ENCODE results near the gene LMCD1.

GRCh38 chr3:8563597-8563996 lies 62.0 kb downstream of the LMCD1 start:
- TF ChIP-seq POLR2AphosphoS5 (IDR thresholded peaks at IDR 0.05; ENCODE audit: borderline replicate concordance, low read depth, low read length) (no peak), EZH2 (IDR thresholded peaks at IDR 0.05) (no peak)

Data from SK-N-MC (cell line).